Measurements from ENCODE around the gene GMPS. TPM values are rescaled to one million over a fixed set of nuclear protein-coding genes. Genes with fewer than 3 reads are reported as not detected.
"Not testable (repeated sequence)": the region's sequence is repeated elsewhere in the genome, so short reads cannot be mapped to it uniquely, and the experiment has no call there.

GMPS gene
- total RNA-seq, 1 donor from 2014 or later: 49.4 TPM

DNA sequence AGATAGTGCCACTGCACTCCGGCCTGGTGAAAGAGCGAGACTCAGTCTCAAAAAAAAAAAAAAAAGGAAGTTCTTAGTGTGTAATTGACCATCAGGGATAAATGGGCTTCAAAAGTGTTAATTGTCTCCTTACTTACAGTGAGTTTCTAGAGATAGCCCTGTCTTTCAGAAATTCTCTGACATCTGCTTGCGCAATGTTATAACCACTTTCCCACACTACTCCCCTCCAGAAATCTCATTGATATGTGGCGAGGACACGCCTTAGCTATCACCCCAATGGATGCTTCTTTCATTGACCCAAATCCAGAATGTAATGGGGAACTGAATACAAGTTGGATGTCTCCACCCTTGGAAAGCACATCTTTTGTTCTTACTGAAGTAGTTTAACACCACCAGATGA, 70.9 kb downstream of the GMPS start:
- DNase-seq (ENCODE audit: low spot score): no peak

DNA sequence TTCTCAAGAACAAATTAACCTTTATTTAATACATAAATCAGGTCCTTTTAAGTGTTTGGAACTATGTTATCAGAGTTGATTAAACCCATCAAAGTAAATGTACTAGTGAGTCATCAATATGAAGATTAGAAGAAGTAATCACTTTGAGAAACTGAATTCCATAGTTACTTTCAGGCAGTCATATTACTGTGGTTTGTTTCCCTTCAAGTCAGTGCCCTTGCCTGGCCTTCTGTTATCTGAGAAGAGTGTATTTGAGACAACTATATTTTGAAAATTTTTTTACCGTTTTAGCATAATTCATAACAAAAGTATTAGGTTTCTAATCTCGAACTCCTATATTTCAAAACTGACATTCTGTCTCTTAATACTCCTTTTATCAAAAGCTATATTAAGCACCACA, 73.6 kb downstream of the GMPS start:
- no peak for DNase-seq (ENCODE audit: low spot score)

DNA sequence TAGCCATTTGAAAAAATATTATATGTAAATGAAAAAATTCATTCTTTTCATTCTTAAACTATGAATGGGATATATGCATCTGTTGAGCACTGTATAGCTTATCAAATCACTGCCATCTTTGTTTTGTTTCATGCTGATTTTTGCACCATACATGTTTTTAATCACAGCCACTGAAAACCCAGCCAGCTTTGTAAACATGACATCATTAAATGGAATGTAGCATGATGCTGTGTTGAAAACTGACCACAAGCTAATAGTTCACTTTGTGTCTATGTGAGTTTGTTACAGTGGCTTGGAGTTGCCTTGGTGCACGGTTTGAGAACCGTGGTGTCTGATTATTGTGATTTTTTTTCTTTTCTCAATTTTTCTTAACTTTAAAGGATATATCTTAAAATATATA, 75.7 kb downstream of the GMPS start:
- no peak for DNase-seq (ENCODE audit: low spot score)

DNA sequence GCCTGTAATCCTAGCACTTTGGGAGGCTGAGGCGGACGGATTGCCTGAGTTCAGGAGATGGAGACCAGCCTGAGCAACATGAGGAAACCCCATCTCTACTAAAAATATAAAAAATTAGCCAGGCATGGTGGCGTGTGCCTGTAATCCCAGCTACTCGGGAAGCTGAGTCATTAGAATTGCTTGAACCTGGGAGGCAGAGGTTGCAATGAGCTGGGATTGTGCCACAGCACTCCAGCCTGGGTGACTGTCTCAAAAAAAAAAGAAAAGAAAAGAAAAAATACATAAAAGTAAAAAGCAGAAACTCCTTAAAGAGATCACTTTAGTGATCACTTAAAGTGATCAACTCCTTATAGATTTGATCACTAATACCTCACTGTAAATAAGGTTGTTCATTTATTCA, 78.0 kb downstream of the GMPS start:
- DNase-seq (ENCODE audit: low spot score): no peak

DNA sequence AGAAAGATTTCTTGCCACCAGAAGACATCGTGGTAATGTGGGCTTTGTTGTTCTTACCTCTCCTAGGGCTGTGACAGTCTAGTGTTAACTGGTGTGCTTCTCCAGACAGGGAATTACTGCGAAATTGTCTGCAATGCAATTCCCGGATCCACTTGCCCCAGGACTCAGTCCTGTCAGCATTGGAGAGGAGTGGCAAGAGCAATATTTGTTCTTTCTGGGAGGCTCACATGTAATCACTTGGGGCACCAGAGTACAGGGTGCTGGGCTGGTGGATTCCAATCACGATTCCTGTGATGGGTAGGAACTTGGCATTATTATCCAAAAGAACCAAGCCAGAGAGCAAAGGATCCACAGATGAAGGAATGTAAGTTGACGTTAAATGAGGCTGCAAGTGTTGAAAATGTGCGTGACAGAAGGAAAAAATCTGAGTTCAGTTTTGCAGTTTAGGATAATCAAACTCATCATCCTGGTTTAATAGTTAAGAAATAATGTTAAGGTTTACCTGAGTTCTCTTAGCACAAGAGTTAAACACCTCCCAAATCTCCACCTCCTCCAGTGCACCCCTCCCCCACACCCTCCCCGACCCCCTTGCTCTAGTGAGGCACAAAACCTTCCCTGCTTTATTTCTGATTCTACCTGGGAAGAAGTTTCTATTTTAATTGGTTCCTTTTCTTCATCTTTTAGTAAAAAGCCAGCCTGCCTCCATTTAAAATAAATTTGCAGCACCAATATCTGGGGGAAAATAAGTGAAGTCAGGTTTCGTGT, 79.2 kb downstream of the GMPS start:
- no peak for DNase-seq (ENCODE audit: low spot score)

DNA sequence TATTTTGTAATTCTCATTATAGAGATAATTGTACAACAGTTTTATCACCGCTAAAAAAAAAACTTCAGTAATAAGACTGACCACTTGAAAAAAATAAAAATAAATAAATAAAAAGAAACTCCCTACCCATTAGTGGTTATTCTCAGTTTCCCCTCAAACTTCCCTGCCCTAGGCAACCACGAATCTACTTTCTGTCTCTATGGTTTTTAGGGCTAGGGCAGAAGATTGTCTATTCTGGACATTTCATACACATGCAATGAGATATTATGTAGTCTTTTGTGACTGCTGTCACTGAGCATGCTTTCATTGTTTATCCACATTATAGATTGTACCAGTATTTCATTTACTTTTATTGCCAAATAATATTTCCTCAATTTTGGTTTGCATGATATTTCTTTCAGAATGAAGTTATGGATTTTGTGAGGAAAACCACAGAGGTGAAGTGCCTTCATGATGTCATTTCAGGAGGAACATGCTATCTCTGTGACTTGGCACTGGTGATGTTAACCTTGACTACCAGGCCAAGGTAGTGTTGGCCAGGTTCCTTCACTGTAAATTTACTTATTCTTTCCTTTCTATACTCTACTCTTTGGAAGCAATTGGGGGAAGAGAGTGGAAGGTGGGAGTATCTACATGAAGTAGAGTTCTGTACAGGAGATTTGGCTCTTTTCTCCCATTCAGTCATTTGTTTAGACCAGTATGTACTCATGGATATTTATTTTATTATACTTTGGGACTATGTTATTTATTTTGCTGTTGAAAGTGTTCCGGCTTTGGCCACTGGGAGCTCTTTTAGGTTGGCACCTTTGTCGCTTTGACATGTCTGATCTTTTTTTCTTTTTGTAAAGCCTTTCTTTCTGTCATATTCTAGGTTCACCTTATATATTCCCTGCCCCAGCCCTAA, 86.3 kb downstream of the GMPS start:
- no peak for DNase-seq (ENCODE audit: low spot score)

DNA sequence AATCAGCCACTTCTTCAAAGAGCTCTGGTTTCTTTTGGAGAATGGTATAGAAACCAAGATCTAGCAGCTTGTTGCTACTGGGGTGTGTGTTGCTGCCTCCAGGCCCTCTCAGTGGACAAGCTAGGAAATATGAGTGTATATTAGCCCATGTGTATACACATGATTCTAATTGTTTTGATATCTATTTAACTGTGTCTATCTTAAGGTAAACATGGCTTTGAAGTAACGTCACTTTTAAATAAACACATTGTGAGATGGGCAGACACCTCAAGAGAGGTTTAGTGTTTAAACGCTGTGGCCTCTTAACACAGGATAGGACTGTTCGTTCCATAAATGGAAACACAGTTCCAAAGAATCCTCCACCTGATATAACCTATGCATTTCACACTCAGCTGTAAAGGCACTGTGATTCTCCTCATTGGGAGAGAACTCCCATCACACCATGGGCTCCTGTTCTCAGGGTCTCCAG, 87.0 kb downstream of the GMPS start:
- DNase-seq (ENCODE audit: low spot score): no peak

DNA sequence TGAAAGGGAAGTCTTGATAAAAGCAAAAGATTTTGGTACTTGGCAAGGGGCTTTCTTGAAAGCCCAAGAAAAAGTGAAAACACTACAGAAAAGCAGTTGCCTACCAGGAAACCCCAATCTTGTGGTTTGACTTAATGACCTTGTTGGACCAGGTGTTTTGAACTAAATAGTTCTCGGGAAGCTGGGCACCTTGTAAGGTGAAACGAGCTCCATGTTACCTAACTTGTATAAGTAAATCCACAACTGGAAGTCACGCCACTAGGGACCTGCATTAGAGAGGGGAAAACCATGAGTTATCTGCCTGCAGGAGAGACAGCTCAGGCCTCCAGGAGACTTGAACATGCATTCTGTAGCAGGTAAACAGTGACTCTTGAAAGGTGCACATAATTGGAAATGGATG, 88.2 kb downstream of the GMPS start:
- no peak for DNase-seq (ENCODE audit: low spot score)

DNA sequence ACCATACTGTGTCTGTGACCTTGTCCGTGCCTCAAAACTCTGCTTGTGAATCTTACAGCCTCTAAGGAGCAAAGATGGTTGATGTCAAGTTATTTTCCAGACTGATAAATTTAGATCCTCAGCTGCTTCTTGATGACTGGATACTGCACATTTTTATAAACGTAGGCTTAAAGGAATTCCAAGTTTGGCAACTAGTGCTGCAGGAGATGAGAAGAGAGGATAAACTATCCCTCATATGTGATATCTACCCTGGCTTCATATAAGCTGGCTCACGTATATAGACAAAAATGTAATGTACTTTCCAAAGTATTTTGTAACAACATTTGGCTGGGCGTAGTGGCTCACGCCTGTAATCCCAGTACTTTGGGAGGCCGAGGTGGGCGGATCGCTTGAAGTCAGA, 89.6 kb downstream of the GMPS start:
- no peak for DNase-seq (ENCODE audit: low spot score)

DNA sequence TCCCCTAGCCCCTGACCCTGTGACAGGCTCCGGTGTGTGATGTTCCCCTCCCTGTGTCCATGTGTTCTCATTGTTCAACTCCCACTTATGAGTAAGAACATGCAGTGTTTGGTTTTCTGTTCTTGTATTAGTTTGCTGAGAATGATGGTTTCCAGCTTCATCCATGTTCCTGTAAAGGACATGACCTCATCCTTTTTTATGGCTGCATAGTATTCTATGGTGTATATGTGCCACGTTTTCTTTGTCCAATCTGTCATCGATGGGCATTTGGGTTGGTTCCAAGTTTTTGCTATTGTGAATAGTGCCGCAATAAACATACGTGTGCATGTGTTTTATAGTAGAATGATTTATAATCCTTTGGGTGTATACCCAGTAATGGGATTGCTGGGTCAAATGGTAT, 90.6 kb downstream of the GMPS start:
- not testable (repeated sequence) for DNase-seq (ENCODE audit: low spot score)

DNA sequence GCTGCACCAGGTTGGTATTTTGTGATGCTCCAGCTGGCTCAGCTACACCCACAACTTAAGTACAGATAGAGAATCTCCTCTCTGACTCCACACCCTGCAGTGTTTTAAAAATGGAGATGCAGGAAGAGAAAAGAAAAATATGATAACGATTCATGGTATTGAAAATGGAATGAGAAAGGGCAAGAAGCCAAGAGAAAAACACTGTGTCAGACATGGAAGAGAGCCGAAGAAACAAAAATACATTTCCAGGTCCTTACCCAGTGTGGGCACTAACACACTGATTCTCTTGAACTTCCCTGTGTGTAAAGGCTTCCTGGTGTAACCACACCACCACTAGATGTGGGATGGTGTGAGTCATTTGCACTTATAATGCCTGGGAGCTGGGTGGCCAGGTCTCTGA, 93.1 kb downstream of the GMPS start:
- DNase-seq (ENCODE audit: low spot score): no peak

DNA sequence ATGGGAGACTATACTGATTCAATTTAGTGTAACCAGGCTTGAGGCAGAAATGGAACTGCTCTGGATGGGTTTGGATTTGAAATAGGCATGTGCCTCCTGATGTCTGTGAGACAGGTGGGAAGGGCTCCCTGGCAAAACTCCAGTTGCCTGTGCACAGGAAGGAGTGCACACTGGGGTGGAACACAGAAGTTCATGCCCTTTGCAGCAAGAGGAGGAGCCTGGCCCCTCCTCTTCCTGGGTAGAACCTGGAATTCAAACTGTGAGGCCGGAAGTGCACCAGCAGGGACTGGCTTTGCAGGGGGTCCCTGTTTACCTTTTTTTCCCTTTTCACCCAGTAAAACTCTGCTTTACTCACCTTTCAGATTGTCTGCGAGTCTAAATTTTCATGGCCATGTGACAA, 99.9 kb downstream of the GMPS start:
- DNase-seq (ENCODE audit: low spot score): no peak

DNA sequence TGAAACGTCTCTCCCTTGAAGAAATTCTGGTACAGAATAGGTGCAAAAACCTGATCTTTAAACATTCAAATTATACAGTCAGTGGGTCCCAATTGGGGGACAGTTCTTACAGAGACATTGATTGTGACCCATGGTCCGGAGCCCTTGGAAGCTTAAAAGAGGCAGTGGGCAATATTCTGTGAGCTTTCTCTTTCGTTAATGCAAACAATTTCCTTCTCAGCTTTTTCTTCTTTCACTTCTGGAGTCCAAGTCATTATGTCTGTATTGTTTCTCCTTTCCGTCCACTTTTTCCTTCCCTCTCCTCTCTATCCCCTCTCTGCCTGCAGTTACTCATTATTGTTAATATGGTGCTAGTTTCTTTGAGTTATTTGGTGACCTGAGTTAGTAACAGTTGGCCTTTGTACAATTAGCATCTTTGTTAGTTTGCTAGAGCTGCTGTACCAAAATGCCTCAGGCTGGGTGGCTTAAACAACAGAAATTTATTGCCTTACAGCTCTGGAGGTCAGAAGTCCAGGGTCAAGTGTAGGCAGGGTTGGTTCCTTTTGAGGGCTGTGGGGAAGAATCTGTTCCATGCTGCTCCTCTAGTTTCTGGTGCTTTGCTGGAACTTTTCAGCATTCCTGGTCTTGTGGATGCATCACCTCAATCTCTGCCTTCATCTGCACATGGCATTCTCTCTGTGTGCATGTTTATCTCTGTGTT, 102.6 kb downstream of the GMPS start:
- no peak for DNase-seq (ENCODE audit: low spot score)

DNA sequence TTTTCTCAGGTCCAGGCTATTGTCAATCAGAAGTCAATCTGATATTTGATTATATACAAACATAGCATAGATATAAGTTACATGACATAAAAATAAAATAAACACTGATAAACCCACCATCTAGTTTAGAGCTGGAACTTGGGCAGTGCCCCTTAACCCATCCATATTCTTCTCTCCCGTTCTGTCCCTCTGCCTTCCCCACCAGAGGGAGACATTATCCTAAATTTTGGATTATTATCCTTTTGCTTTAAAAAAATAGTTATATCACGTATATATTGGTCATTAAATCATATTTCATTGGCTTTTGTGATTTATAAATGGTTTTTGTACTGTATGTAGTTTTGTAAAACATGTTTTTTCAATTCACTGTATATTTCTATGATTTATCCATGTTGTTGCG, 107.9 kb downstream of the GMPS start:
- no peak for DNase-seq (ENCODE audit: low spot score)

DNA sequence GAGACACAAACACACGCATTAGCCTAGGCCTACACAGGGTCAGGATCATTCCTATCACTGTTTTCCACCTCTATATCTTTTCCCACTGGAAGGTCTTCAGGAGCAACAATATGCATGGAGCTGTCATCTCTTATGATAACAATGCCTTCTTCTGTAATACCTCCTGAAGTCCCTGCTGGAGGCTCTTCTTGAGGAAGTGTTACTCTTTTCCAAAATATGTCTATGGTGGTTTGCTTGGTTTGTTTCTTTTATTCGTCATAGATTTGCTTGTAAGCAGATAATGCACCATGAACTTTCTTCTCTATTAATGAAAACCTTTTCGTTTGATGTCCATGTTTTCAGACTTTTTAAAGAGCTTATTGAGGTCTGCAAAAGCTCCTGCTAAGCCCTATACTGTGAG, 109.3 kb downstream of the GMPS start:
- DNase-seq (ENCODE audit: low spot score): no peak

DNA sequence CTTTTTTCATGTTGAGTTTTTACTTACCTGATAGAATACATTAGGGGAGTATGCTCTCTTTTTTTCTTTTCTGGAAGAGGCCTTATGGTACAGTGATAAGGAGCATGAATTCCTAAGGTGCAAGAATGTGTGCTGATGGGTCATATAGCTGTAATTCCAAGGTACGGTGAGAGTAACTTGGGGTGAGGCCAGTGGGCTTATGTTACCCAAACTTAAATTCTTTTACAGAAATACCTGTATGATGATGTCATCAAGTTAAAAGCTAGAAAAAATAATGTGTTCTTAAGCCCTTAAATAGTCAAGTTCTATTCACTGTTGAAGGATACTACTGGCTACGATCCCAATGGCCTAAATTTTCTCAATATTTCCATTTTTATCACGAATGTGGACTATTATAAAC, 111.2 kb downstream of the GMPS start:
- no peak for DNase-seq (ENCODE audit: low spot score)

DNA sequence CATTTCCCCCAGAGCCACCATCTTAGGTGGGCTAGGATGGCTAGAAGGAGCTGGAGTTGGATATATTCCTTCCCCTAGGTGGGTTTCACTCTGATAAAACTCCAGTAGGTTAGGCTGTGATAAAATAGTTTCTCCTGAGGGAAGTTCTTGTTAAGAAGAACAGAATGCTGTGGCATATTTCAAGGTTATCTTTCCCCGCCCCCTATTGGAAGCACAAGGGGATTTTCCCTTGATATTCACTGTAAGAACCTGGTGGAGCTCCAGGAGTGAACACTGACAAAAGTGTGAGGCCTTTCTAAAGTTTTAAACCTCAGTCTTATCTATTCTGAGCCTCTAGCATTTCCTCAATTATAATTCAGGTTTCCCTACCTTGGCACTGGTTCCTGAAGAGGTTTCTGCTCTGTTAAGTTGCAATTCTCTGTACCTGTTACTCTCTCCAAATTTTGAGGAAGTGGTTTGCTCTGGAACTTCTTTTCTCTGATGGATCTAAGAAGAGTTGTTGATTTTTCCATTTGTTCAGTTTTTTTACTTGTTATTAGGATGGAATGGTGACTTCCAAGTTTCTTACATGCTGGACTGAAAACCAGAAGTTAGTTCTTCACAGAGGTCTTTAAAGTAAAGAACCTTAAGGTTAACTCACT, 113.5 kb downstream of the GMPS start:
- DNase-seq (ENCODE audit: low spot score): no peak

DNA sequence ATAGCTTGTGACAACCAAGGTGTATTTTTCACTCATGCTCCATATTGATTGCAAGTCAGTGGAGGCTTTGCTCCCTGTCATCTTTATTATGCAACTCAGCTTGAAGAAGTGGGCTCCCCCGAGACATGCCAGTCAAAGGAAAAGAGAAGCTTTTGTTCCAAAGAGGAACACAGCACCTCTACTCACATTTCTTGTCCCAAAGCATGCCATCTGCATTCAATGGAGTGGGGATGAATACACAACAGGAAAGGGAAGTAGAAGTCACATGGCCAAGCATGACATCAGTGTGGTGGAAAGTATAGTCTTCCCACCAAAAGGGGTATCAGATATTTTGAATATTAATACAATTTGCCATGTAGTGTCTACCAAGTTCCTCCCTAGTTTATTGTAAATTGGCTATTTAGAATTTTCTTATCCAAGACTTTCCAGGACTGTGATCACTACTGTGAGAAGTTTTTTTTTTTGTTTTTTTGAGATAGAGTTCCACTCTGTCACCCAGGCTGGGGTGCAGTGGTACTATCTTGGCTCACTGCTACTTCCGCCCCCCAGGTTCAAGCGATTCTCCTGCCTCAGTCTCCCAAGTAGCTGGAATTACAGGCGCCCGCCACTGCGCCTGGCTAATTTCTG, 114.5 kb downstream of the GMPS start:
- DNase-seq (ENCODE audit: low spot score): no peak

DNA sequence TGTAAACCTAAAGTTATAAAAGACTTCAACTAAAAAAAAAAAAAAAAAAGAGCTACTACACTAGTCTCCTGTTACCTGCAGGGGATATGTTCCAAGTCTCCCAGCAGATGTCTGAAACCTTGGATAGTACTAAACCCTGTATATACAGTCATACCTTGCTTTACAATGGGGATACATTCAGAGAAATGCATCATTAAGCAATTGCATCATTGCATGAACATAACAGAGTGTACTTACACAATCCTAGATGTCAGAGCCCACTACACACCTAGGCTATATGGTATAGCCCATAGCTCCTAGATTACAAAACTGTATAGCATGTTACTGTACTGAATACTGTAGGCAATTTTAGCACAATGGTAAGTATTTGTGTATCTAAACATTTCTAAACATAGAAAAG, 119.1 kb downstream of the GMPS start:
- no peak for DNase-seq (ENCODE audit: low spot score)

DNA sequence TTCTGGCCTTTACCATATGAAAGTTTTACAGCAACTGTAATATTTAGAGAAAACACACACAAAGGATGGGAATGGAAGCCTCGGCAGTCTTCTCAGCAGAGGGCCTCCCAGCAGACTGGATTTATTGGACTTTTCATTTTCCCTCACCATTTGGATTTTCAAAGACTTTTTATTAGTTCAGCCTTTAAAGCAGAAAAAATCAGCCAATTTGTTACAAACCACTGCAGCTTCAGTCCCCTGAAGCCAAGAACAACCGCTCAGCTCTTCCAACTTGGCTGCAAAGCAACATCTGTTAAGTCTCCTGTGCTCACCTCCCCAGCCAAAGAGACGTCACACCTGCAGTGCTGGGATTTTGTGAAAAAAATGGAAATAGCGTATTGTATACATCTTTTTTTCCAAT, 120.8 kb downstream of the GMPS start:
- no peak for DNase-seq (ENCODE audit: low spot score)

DNA sequence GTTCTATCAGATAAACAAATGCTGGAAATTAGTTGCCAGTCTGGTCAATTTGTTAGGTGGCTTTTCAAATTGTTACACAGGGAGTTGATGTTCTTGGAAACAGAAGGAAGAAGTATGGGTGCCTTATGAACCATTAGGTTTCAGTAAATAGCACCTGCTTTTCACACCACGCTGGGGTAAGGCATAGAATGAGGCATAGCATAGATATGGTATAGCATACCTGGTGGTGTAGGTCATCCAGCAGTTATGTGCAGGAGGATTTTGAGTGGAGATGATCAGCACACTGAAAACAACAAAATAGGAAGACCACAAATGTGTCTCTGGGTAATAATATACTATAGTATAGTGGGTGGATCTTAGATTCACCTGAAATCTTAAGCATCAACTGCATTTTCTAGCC, 121.4 kb downstream of the GMPS start:
- DNase-seq (ENCODE audit: low spot score): no peak
